Keratinocyte (primary cell): ENCODE results near the gene TDRD9. TPM values are rescaled to one million over a fixed set of nuclear protein-coding genes. Genes with fewer than 3 reads are reported as not detected.

Source experiments
- DNase-seq: peaks from one replicate; pipeline ENCODE4 v3.0.0-alpha.2; 2011; ENCODE audit warnings: low read depth, missing footprints, low spot score
- FAIRE-seq: peaks from 2 replicates; lab custom pipeline; 2011; peaks lifted over from hg19 to GRCh38; lab: Jason Lieb, UNC
- H2AFZ ChIP-seq: 2 replicates; pipeline ENCODE4 v1.6.0; 2012; ENCODE audit warnings: low read length, control low read depth, inconsistent platforms; ENCODE audit not compliant: control insufficient read depth
- H3K27ac ChIP-seq: 2 replicates; pipeline ENCODE4 v1.5.1; 2011; ENCODE audit warnings: low read length; ENCODE audit not compliant: control insufficient read depth, insufficient read depth
- H3K27me3 ChIP-seq: 3 replicates; pipeline ENCODE4 v1.6.0; 2011; ENCODE audit warnings: low read length; ENCODE audit not compliant: control insufficient read depth, insufficient read depth; ENCODE audit errors: extremely low read depth
- H3K36me3 ChIP-seq, 2 experiments: 2 replicates in 1 of 2; 3 replicates in 1 of 2; pipeline ENCODE4 v1.5.1; 2011; ENCODE audit warnings: low read length in 2 of 2, mild to moderate bottlenecking in 1 of 2; ENCODE audit not compliant: control insufficient read depth in 2 of 2, insufficient read depth in 2 of 2; ENCODE audit errors: extremely low read depth in 1 of 2
- H3K4me1 ChIP-seq: 3 replicates; pipeline ENCODE4 v1.5.1; 2011; ENCODE audit warnings: low read length; ENCODE audit not compliant: control insufficient read depth, insufficient read depth; ENCODE audit errors: extremely low read depth
- H3K4me2 ChIP-seq: 3 replicates; pipeline ENCODE4 v1.6.0; 2011; ENCODE audit warnings: low read depth, low read length; ENCODE audit not compliant: control insufficient read depth, insufficient read depth; ENCODE audit errors: extremely low read depth
- H3K4me3 ChIP-seq, 3 experiments: fragments of 200-600 bp in 1 of 3; sonication (generic) in 1 of 3; 2 replicates in 2 of 3; 3 replicates in 1 of 3; pipeline ENCODE4 v1.5.1; 2011 to 2016; ENCODE audit warnings: low read length in 3 of 3, mild to moderate bottlenecking in 3 of 3, control low read depth in 2 of 3, inconsistent platforms in 1 of 3, low read depth in 1 of 3, mixed read lengths in 1 of 3, mixed run types in 1 of 3, moderate library complexity in 1 of 3; ENCODE audit not compliant: control insufficient read depth in 2 of 3, insufficient read depth in 2 of 3; ENCODE audit errors: extremely low read depth in 1 of 3
- H3K79me2 ChIP-seq: 2 replicates; pipeline ENCODE4 v1.6.0; 2012; ENCODE audit warnings: low read length; ENCODE audit not compliant: control insufficient read depth, insufficient read depth
- H3K9ac ChIP-seq: 3 replicates; pipeline ENCODE4 v1.6.0; 2011; ENCODE audit warnings: low read length; ENCODE audit not compliant: control insufficient read depth, insufficient read depth; ENCODE audit errors: extremely low read depth
- H3K9me1 ChIP-seq: 3 replicates; pipeline ENCODE4 v1.6.0; 2011; ENCODE audit warnings: low read length; ENCODE audit not compliant: control insufficient read depth, insufficient read depth; ENCODE audit errors: extremely low read depth
- H3K9me3 ChIP-seq: 2 replicates; pipeline ENCODE4 v1.5.1; 2012; ENCODE audit warnings: low read depth, low read length; ENCODE audit not compliant: control insufficient read depth
- H4K20me1 ChIP-seq: 3 replicates; pipeline ENCODE4 v1.6.0; 2011; ENCODE audit warnings: low read length; ENCODE audit not compliant: control insufficient read depth, insufficient read depth; ENCODE audit errors: extremely low read depth
- CTCF ChIP-seq, 3 experiments: IDR thresholded peaks in 1 of 3; conservative IDR thresholded peaks in 1 of 3; optimal IDR thresholded peaks in 1 of 3; 2 replicates in 2 of 3; 3 replicates in 1 of 3; pipeline versions ENCODE3 to v1.5.1; 2011; ENCODE audit warnings: low read length in 3 of 3, mild to moderate bottlenecking in 3 of 3, moderate library complexity in 2 of 3, control low read depth in 1 of 3, inconsistent platforms in 1 of 3; ENCODE audit not compliant: insufficient read depth in 2 of 3; ENCODE audit errors: extremely low read depth in 1 of 3
- EZH2 ChIP-seq: IDR thresholded peaks from one replicate; pipeline ENCODE4 v1.6.1; 2012; ENCODE audit warnings: inconsistent platforms, mild to moderate bottlenecking, low read length, moderate library complexity
- dilution Hi-C: fragments of 300-500 bp; cut with MboI; formaldehyde crosslinking; loops from one replicate; pipeline ENCODE4 v1.7.0; 2020; ENCODE audit warnings: low sequenced_read_pairs; ENCODE audit not compliant: extremely low pct_ligation_motif_present
- polyA plus RNA-seq, 5 experiments: library from polyadenylated mRNA; depleted of rRNA in 3 of 5; stranded (reverse) in 3 of 5; stranded (forward) in 1 of 5; unstranded in 1 of 5; fragments of >200 nt; gene quantifications; 1 replicate in 1 of 5; 2 replicates in 3 of 5; 3 replicates in 1 of 5; pipeline versions ENCODE4 v1.2.1 to v1.2.3, GENCODE V29; 2011 to 2012; ENCODE audit warnings: missing spikeins in 2 of 5, low read depth in 1 of 5, low replicate concordance in 1 of 5

TDRD9 gene
- polyA plus RNA-seq, 1 donor (not counting 4 experiments of a cell fraction or from before 2014, with no cell fraction given) = 0.10 TPM

GRCh38 chr14:103989964-103990363 lies 61.7 kb downstream of the TDRD9 start:
- no peak overlapping the region for H3K4me3 ChIP-seq
- no peak for FAIRE-seq

GRCh38 chr14:103994535-103995184 lies 66.4 kb downstream of the TDRD9 start:
- TF ChIP-seq CTCF (optimal IDR thresholded peaks at IDR 0.05 in 1 of 3, IDR thresholded peaks at IDR 0.05 in 1 of 3, conservative IDR thresholded peaks at IDR 0.05 in 1 of 3; ENCODE audit: extremely low read depth in 1 of 3, insufficient read depth in 2 of 3, low read length in 3 of 3) (no peak), EZH2 (no peak)
- Histone ChIP-seq H3K9ac (no peak overlapping the region), H3K9me3 (no peaks in the 10 kb centered on the region), H3K27me3 (no peaks in the 10 kb centered on the region), H3K4me1 (peaks cover 12% of the 10 kb centered on the region), H3K4me3 (no peak overlapping the region), H3K9me1 (no peaks in the 10 kb centered on the region), H3K27ac (no peak overlapping the region), H3K36me3 (no peaks in the 10 kb centered on the region), H2AFZ (no peak overlapping the region), H3K4me2 (no peak overlapping the region), H3K79me2 (no peaks in the 10 kb centered on the region), H4K20me1 (no peaks in the 10 kb centered on the region)
- DNase-seq (no peak), FAIRE-seq (no peak)
- dilution Hi-C loops = no loop called here

More at GRCh38 chr14:103989964-103990363, 61.7 kb downstream of the TDRD9 start:
- no peaks in the 10 kb centered on the region for H3K36me3 ChIP-seq
- peaks cover 9% of the 10 kb centered on the region for H3K4me1 ChIP-seq
- no peak overlapping the region for H3K4me2 ChIP-seq
- H3K27me3 ChIP-seq = no peaks in the 10 kb centered on the region
- dilution Hi-C loops = no loop called here
- H4K20me1 ChIP-seq = no peaks in the 10 kb centered on the region
- no peak overlapping the region for H3K9ac ChIP-seq
- H3K9me1 ChIP-seq = no peaks in the 10 kb centered on the region
- H3K79me2 ChIP-seq = no peaks in the 10 kb centered on the region
- TF ChIP-seq EZH2 = no peak
- TF ChIP-seq CTCF (optimal IDR thresholded peaks at IDR 0.05 in 1 of 3, IDR thresholded peaks at IDR 0.05 in 1 of 3, conservative IDR thresholded peaks at IDR 0.05 in 1 of 3; ENCODE audit: extremely low read depth in 1 of 3, insufficient read depth in 2 of 3, low read length in 3 of 3) = no peak
- no peak overlapping the region for H3K27ac ChIP-seq
- no peak overlapping the region for H2AFZ ChIP-seq
- no peaks in the 10 kb centered on the region for H3K9me3 ChIP-seq
- no peak for DNase-seq
